Endothelial cell of umbilical vein (primary cell): ENCODE data around the gene GAS7. TPM values are rescaled to one million over a fixed set of nuclear protein-coding genes. Genes with fewer than 3 reads are reported as not detected.

Experiments used
- BruUV-seq: library from RNA; stranded (reverse); fragments of 400-500 nt; replicated peaks from 2 replicates; lab custom pipeline; 2021; lab: Mats Ljungman, UMichigan
- CTCF ChIA-PET: fragments of 300-600, 350-600 bp; sonication (Branson Sonifier 250); formaldehyde crosslinking; loops from one replicate; lab custom pipeline; 2021; ENCODE audit warnings: antibody characterized with exemption, inconsistent platforms; lab: Charles Lee
- POLR2A ChIA-PET: fragments of 300-600, 350-600 bp; sonication (Branson Sonifier 250); formaldehyde crosslinking; loops from one replicate; lab custom pipeline; 2021; ENCODE audit warnings: antibody characterized with exemption, inconsistent platforms; lab: Charles Lee
- DNase-seq: peaks from one replicate; pipeline ENCODE4 v3.0.0-alpha.2; 2011; ENCODE audit warnings: low read depth, low spot score
- FAIRE-seq: peaks from 2 replicates; lab custom pipeline; 2011; peaks lifted over from hg19 to GRCh38; lab: Jason Lieb, UNC
- H2AFZ ChIP-seq: 2 replicates; pipeline ENCODE4 v1.6.0; 2012; ENCODE audit warnings: low read depth, low read length, control low read depth, inconsistent platforms
- H3K27ac ChIP-seq: 2 replicates; pipeline ENCODE4 v1.5.1; 2011; ENCODE audit warnings: low read depth, mild to moderate bottlenecking, control low read depth, low read length, moderate library complexity; ENCODE audit not compliant: insufficient read depth
- H3K27me3 ChIP-seq, 2 experiments: 2 replicates each; pipeline versions ENCODE4 v1.6.0 to v1.6.1; 2011; ENCODE audit warnings: low read length in 2 of 2, mixed read lengths in 1 of 2; ENCODE audit not compliant: control insufficient read depth in 2 of 2, insufficient read depth in 2 of 2
- H3K36me3 ChIP-seq, 2 experiments: 2 replicates in 1 of 2; 3 replicates in 1 of 2; pipeline ENCODE4 v1.5.1; 2011; ENCODE audit warnings: low read length in 2 of 2, mild to moderate bottlenecking in 1 of 2, moderate library complexity in 1 of 2; ENCODE audit not compliant: control insufficient read depth in 2 of 2, insufficient read depth in 2 of 2; ENCODE audit errors: extremely low read depth in 1 of 2
- H3K4me1 ChIP-seq: 3 replicates; pipeline ENCODE4 v1.5.1; 2011; ENCODE audit warnings: mild to moderate bottlenecking, low read length; ENCODE audit not compliant: control insufficient read depth, insufficient read depth; ENCODE audit errors: extremely low read depth
- H3K4me2 ChIP-seq: 2 replicates; pipeline ENCODE4 v1.6.1; 2011; ENCODE audit warnings: low read length, control low read depth, mixed read lengths; ENCODE audit not compliant: insufficient read depth
- H3K4me3 ChIP-seq, 3 experiments: fragments of 200-600 bp in 1 of 3; sonication (generic), shearing (Covaris generic) in 1 of 3; replicated peaks in 1 of 3; 2 replicates each; pipeline ENCODE4 v1.5.1; 2011 to 2016; ENCODE audit warnings: control low read depth in 3 of 3, low read length in 3 of 3, mild to moderate bottlenecking in 2 of 3, inconsistent platforms in 1 of 3, low read depth in 1 of 3, moderate library complexity in 1 of 3; ENCODE audit not compliant: insufficient read depth in 1 of 3
- H3K79me2 ChIP-seq: 2 replicates; pipeline ENCODE4 v1.6.0; 2012; ENCODE audit warnings: low read length, inconsistent platforms; ENCODE audit not compliant: control insufficient read depth, insufficient read depth
- H3K9ac ChIP-seq: replicated peaks from 2 replicates; pipeline ENCODE3; 2011; ENCODE audit warnings: low read length, control low read depth; ENCODE audit not compliant: insufficient read depth; ENCODE audit errors: extremely low read depth
- H3K9me1 ChIP-seq: replicated peaks from 3 replicates; pipeline ENCODE4 v1.6.0; 2011; ENCODE audit warnings: mild to moderate bottlenecking, low read length; ENCODE audit not compliant: control insufficient read depth, insufficient read depth; ENCODE audit errors: extremely low read depth
- H3K9me3 ChIP-seq: replicated peaks from 2 replicates; pipeline ENCODE4 v1.5.1; 2012; ENCODE audit warnings: low read length, inconsistent platforms; ENCODE audit not compliant: control insufficient read depth, insufficient read depth
- H4K20me1 ChIP-seq: replicated peaks from 2 replicates; pipeline ENCODE3; 2011; ENCODE audit warnings: mild to moderate bottlenecking, low read length; ENCODE audit not compliant: control insufficient read depth, insufficient read depth; ENCODE audit errors: extremely low read depth
- CTCF ChIP-seq, 2 donors: IDR thresholded peaks; 1 replicate in 1 of 2; 2 replicates in 1 of 2; pipeline ENCODE4 v1.5.1; 2011; ENCODE audit warnings: low read length in 2 of 2, mild to moderate bottlenecking in 2 of 2, moderate library complexity in 2 of 2, control low read depth in 1 of 2, inconsistent platforms in 1 of 2, low read depth in 1 of 2; ENCODE audit not compliant: insufficient read depth in 1 of 2; ENCODE audit errors: extremely low read depth in 1 of 2
- EZH2 ChIP-seq: IDR thresholded peaks from 2 replicates; pipeline ENCODE4 v1.6.1; 2012; ENCODE audit warnings: borderline replicate concordance, low read depth, mild to moderate bottlenecking, moderate library complexity, low read length, inconsistent platforms; ENCODE audit not compliant: severe bottlenecking
- FOS ChIP-seq: IDR thresholded peaks from 2 replicates; pipeline ENCODE4 v1.6.1; 2011; ENCODE audit warnings: mild to moderate bottlenecking, low read length, moderate library complexity, borderline replicate concordance; ENCODE audit not compliant: insufficient read depth
- GATA2 ChIP-seq: IDR thresholded peaks from 2 replicates; pipeline ENCODE4 v1.7.0; 2011; ENCODE audit warnings: low read depth, mild to moderate bottlenecking, moderate library complexity, mixed read lengths, low read length; ENCODE audit not compliant: insufficient read length, insufficient read depth
- JUN ChIP-seq: IDR thresholded peaks from 2 replicates; pipeline ENCODE4 v1.6.1; 2011; ENCODE audit warnings: borderline replicate concordance, low read depth; ENCODE audit not compliant: insufficient read length, insufficient read depth
- MAX ChIP-seq: IDR thresholded peaks from 2 replicates; pipeline ENCODE4 v1.6.1; 2011; ENCODE audit not compliant: insufficient read depth, insufficient read length
- MYC ChIP-seq: IDR thresholded peaks from one replicate; pipeline ENCODE4 v1.6.1; 2011; ENCODE audit warnings: mild to moderate bottlenecking, low read depth, low read length
- POLR2A ChIP-seq: IDR thresholded peaks from 2 replicates; pipeline ENCODE4 v1.6.1; 2012; ENCODE audit warnings: low read depth, mild to moderate bottlenecking, control low read depth, low read length
- POLR2AphosphoS5 ChIP-seq: IDR thresholded peaks from 2 replicates; pipeline ENCODE4 v1.6.1; 2012; ENCODE audit warnings: low read depth, mild to moderate bottlenecking, control low read depth, low read length, moderate library complexity; ENCODE audit not compliant: insufficient read depth
- dilution Hi-C: fragments of 300-500 bp; cut with MboI; formaldehyde crosslinking; loops from one replicate; pipeline ENCODE4 v1.15.0; 2019; ENCODE audit warnings: low sequenced_read_pairs; ENCODE audit not compliant: extremely low pct_ligation_motif_present
- intact Hi-C: fragments of 100-400 bp; cut with micrococcal nuclease; formaldehyde crosslinking; loops from one replicate; pipeline ENCODE4 v1.10.0; 2022
- polyA plus RNA-seq, 4 experiments: library from polyadenylated mRNA; depleted of rRNA in 3 of 4; stranded (reverse) in 3 of 4; unstranded in 1 of 4; fragments of >200 nt; gene quantifications; 2 replicates each; pipeline versions ENCODE4 v1.2.1 to v1.2.3, GENCODE V29; 2011 to 2012; ENCODE audit warnings: missing spikeins in 1 of 4
- total RNA-seq: library from RNA; stranded (reverse); gene quantifications from 2 replicates; pipeline ENCODE4 v1.2.3, GENCODE V29; 2021

The GAS7 gene
- total and polyA plus RNA-seq, 2 donors (not counting 3 experiments of a cell fraction or from before 2014, with no cell fraction given) = not detected

DNA sequence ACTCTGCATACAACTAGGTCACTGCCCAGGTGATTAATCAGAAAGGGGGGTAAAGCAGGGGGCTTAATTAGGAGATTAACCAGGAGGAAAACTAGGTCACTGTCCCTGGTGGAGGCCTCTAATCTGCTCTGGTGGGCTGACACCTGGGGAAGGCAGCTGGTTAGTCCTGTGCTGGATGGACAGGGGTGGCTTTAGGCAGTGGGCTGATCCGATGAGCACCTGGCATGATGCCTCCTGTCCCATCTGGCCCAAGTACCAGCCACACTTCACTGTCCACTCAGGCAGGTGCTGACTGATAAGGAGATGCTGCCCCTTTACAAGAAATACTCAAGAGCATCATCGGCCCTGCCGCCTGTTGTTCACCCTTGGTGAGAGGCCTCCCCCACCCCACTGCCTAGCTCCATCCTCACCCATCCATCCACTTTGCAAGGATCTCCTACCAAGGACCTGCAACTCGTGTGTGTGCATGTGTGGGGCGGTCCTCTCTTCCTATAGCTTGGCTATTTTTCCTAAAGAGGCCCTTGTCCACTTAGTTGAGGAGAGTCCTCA lies 279.5 kb downstream of the GAS7 start:
- intact Hi-C loops = no loop called here
- DNase-seq (no peak), FAIRE-seq (no peak)
- Histone ChIP-seq H3K27me3 (no peaks in the 10 kb centered on the region), H3K9ac (no peak overlapping the region), H3K36me3 (no peaks in the 10 kb centered on the region), H3K27ac (no peak overlapping the region), H3K9me3 (peaks cover 2% of the 10 kb centered on the region), H3K4me1 (no peaks in the 10 kb centered on the region), H3K4me2 (no peak overlapping the region), H3K9me1 (no peaks in the 10 kb centered on the region), H3K4me3 (no peak overlapping the region), H2AFZ (no peak overlapping the region), H3K79me2 (no peaks in the 10 kb centered on the region), H4K20me1 (no peaks in the 10 kb centered on the region)
- ChIA-PET POLR2A (no interaction called here), CTCF (no interaction called here)
- BruUV-seq = no TSS peak
- TF ChIP-seq EZH2 = no peak
- TF ChIP-seq JUN = no peak
- no peak for TF ChIP-seq MYC
- no peak for TF ChIP-seq CTCF (IDR thresholded peaks at IDR 0.05; ENCODE audit: extremely low read depth in 1 of 2, insufficient read depth in 1 of 2, low read depth in 1 of 2, low read length in 2 of 2)
- no peak for TF ChIP-seq MAX
- TF ChIP-seq FOS = no peak
- no peak for TF ChIP-seq POLR2A
- no peak for TF ChIP-seq GATA2
- TF ChIP-seq POLR2AphosphoS5 = no peak
- dilution Hi-C loops = no loop called here
